ENCODE measurements around the gene GPR143. TPM values are rescaled to one million over a fixed set of nuclear protein-coding genes. Genes with fewer than 3 reads are reported as not detected.
A peak's percentile ranks its signal among the peaks of the same experiment; 100 is the strongest.

Gene GPR143
- total RNA-seq, 1 donor from 2014 or later: 58.2 TPM

- DNase-seq (ENCODE audit: low read depth): no peak
Observed at GRCh38 chrX:9708086-9708485, 57.6 kb downstream of the GPR143 start.

GRCh38 chrX:9707306-9708033 lies 58.2 kb downstream of the GPR143 start:
- peak; percentile 7 for DNase-seq (ENCODE audit: low read depth)

GRCh38 chrX:9706421-9706820 lies 59.2 kb downstream of the GPR143 start:
- no peak for DNase-seq (ENCODE audit: low read depth)

- no peak for DNase-seq (ENCODE audit: low read depth)
Observed at GRCh38 chrX:9704876-9705465, 60.7 kb downstream of the GPR143 start.

- no peak for DNase-seq (ENCODE audit: low read depth)
Observed at GRCh38 chrX:9703406-9703805, 62.2 kb downstream of the GPR143 start.

GRCh38 chrX:9701790-9702189 lies 63.9 kb downstream of the GPR143 start:
- no peak for DNase-seq (ENCODE audit: low read depth)

- no peak for DNase-seq (ENCODE audit: low read depth)
Observed at GRCh38 chrX:9700555-9700954, 65.1 kb downstream of the GPR143 start.

GRCh38 chrX:9698576-9698975 lies 67.1 kb downstream of the GPR143 start:
- no peak for DNase-seq (ENCODE audit: low read depth)

- DNase-seq (ENCODE audit: low read depth): no peak
Observed at GRCh38 chrX:9693307-9694001, 72.2 kb downstream of the GPR143 start.

- DNase-seq (ENCODE audit: low read depth): no peak
Observed at GRCh38 chrX:9690046-9690445, 75.6 kb downstream of the GPR143 start.

- no peak for DNase-seq (ENCODE audit: low read depth)
Observed at GRCh38 chrX:9688833-9689232, 76.8 kb downstream of the GPR143 start.

- no peak for DNase-seq (ENCODE audit: low read depth)
Observed at GRCh38 chrX:9687899-9688298, 77.7 kb downstream of the GPR143 start.

- no peak for DNase-seq (ENCODE audit: low read depth)
Observed at GRCh38 chrX:9683350-9683749, 82.3 kb downstream of the GPR143 start.

- DNase-seq (ENCODE audit: low read depth): no peak
Observed at GRCh38 chrX:9682861-9683260, 82.8 kb downstream of the GPR143 start.

- no peak for DNase-seq (ENCODE audit: low read depth)
Observed at GRCh38 chrX:9682456-9682855, 83.2 kb downstream of the GPR143 start.

- DNase-seq (ENCODE audit: low read depth): peak; percentile 88
Observed at GRCh38 chrX:9681422-9681821, 84.2 kb downstream of the GPR143 start.

- no peak for DNase-seq (ENCODE audit: low read depth)
Observed at GRCh38 chrX:9681011-9681410, 84.6 kb downstream of the GPR143 start.

GRCh38 chrX:9678215-9678965 lies 87.3 kb downstream of the GPR143 start:
- no peak for DNase-seq (ENCODE audit: low read depth)

GRCh38 chrX:9677098-9677739 lies 88.4 kb downstream of the GPR143 start:
- DNase-seq (ENCODE audit: low read depth): peak; percentile 3

- DNase-seq (ENCODE audit: low read depth): no peak
Observed at GRCh38 chrX:9676738-9677097, 88.9 kb downstream of the GPR143 start.

- DNase-seq (ENCODE audit: low read depth): no peak
Observed at GRCh38 chrX:9676306-9676705, 89.3 kb downstream of the GPR143 start.

All from renal cortical epithelial cell (primary cell).